Testis (tissue), 2 donors: ENCODE results near the gene ZNF639.

Experiments
- POLR2A ChIP-seq: fragments of 450-650 bp; IDR thresholded peaks from one replicate; pipeline ENCODE4 v1.6.1; 2017; ENCODE audit warnings: antibody characterized with exemption, mild to moderate bottlenecking, moderate library complexity
- TF ChIP-seq, protein P1 (sequence below), 3 experiments: fragments of 450-650 bp in 2 of 3; fragments of 200-600 bp in 1 of 3; sonication (generic) in 1 of 3; IDR thresholded peaks; one replicate each; pipeline ENCODE4 v1.5.1; 2016 to 2019; ENCODE audit warnings: antibody characterized with exemption in 3 of 3, mild to moderate bottlenecking in 2 of 3, moderate library complexity in 1 of 3

DNA sequence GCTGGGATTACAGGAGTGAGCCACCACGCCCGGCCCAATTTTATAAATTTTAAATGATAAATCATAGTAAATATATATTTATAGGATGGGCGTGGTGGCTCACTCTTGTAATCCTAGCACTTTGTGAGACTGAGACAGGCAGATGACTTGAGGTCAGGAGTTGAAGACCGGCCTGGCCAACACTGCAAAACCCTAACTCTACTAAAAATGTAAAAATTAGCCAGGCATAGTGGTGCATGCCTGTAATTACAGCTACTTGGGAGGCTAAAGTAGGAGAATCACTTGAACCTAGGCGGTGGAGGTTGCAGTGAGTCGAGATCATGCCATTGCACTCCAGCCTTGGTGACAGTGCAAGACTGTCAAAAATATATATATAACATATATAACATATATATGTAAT, 51.1 kb downstream of the ZNF639 start:
- TF ChIP-seq, protein P1, sequence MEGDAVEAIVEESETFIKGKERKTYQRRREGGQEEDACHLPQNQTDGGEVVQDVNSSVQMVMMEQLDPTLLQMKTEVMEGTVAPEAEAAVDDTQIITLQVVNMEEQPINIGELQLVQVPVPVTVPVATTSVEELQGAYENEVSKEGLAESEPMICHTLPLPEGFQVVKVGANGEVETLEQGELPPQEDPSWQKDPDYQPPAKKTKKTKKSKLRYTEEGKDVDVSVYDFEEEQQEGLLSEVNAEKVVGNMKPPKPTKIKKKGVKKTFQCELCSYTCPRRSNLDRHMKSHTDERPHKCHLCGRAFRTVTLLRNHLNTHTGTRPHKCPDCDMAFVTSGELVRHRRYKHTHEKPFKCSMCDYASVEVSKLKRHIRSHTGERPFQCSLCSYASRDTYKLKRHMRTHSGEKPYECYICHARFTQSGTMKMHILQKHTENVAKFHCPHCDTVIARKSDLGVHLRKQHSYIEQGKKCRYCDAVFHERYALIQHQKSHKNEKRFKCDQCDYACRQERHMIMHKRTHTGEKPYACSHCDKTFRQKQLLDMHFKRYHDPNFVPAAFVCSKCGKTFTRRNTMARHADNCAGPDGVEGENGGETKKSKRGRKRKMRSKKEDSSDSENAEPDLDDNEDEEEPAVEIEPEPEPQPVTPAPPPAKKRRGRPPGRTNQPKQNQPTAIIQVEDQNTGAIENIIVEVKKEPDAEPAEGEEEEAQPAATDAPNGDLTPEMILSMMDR (IDR thresholded peaks at IDR 0.05) = no peak
- no peak for TF ChIP-seq POLR2A
